Body of pancreas (tissue), 4 donors: ENCODE measurements around the gene GJB4.

ENCODE experiments used
- CTCF ChIP-seq, 7 experiments: fragments of 450-650 bp in 4 of 7; fragments of 200-600 bp in 3 of 7; sonication (generic) in 3 of 7; IDR thresholded peaks; one replicate each; pipeline ENCODE4 v1.5.1; 2016 to 2019; ENCODE audit warnings: antibody characterized with exemption in 7 of 7
- POLR2A ChIP-seq, 3 donors: fragments of 450-650 bp; IDR thresholded peaks; one replicate each; pipeline ENCODE4 v1.6.1; 2016; ENCODE audit warnings: antibody characterized with exemption in 3 of 3, mild to moderate bottlenecking in 2 of 3

GRCh38 chr1:34712007-34712688 is 47.4 kb upstream of the GJB4 start:
- TF ChIP-seq CTCF (IDR thresholded peaks at IDR 0.05) (no peak), POLR2A (IDR thresholded peaks at IDR 0.05) (no peak)
